Measurements from ENCODE around the gene SLC17A1.

Gene SLC17A1

GRCh38 chr6:25830458-25830857 is 1.4 kb downstream of the SLC17A1 start:
- DNase-seq = no peak

GRCh38 chr6:25829375-25829774 is 2.5 kb downstream of the SLC17A1 start:
- no peak for DNase-seq

GRCh38 chr6:25821341-25821740 is 10.5 kb downstream of the SLC17A1 start:
- no peak for DNase-seq

- no peak for DNase-seq
Observed at GRCh38 chr6:25816252-25816651, 15.6 kb downstream of the SLC17A1 start.

- DNase-seq = no peak
Observed at GRCh38 chr6:25815194-25815593, 16.7 kb downstream of the SLC17A1 start.

- no peak for DNase-seq
Observed at GRCh38 chr6:25804804-25805203, 27.0 kb downstream of the SLC17A1 start.

GRCh38 chr6:25801436-25801835 is 30.4 kb downstream of the SLC17A1 start:
- DNase-seq = no peak

- DNase-seq = no peak
Observed at GRCh38 chr6:25794784-25795183, 37.1 kb downstream of the SLC17A1 start.

- no peak for DNase-seq
Observed at GRCh38 chr6:25793970-25794369, 37.9 kb downstream of the SLC17A1 start.

GRCh38 chr6:25792016-25792415 is 39.8 kb downstream of the SLC17A1 start:
- DNase-seq = no peak

GRCh38 chr6:25789475-25789874 is 42.4 kb downstream of the SLC17A1 start:
- no peak for DNase-seq

- peak; percentile 20 for DNase-seq
Observed at GRCh38 chr6:25788305-25788922, 43.4 kb downstream of the SLC17A1 start.

GRCh38 chr6:25787428-25787827 is 44.4 kb downstream of the SLC17A1 start:
- no peak for DNase-seq

GRCh38 chr6:25781134-25781533 is 50.7 kb downstream of the SLC17A1 start:
- DNase-seq = no peak

GRCh38 chr6:25777856-25778649 is 53.8 kb downstream of the SLC17A1 start:
- no peak for DNase-seq

GRCh38 chr6:25777031-25777430 is 54.8 kb downstream of the SLC17A1 start:
- DNase-seq = no peak

- no peak for DNase-seq
Observed at GRCh38 chr6:25774120-25774715, 57.6 kb downstream of the SLC17A1 start.

GRCh38 chr6:25769983-25770382 is 61.9 kb downstream of the SLC17A1 start:
- no peak for DNase-seq

GRCh38 chr6:25768566-25768965 is 63.3 kb downstream of the SLC17A1 start:
- no peak for DNase-seq

GRCh38 chr6:25764611-25765010 is 67.2 kb downstream of the SLC17A1 start:
- DNase-seq = no peak

GRCh38 chr6:25757936-25758642 is 73.8 kb downstream of the SLC17A1 start:
- no peak for DNase-seq

GRCh38 chr6:25756382-25757363 is 75.2 kb downstream of the SLC17A1 start:
- no peak for DNase-seq
